H1 (cell line): ENCODE data around the gene TRIM31. TPM values are rescaled to one million over a fixed set of nuclear protein-coding genes. Genes with fewer than 3 reads are reported as not detected.
A peak's percentile ranks its signal among the peaks of the same experiment; 100 is the strongest.

Source experiments
- CTCF ChIA-PET: fragments of 300-600 bp; sonication (Branson Sonifier 250); formaldehyde crosslinking; loops from one replicate; lab custom pipeline; 2021; ENCODE audit not compliant: partially characterized antibody; lab: Charles Lee
- POLR2A ChIA-PET: fragments of 300-600 bp; sonication (Branson Sonifier 250); formaldehyde crosslinking; loops from one replicate; lab custom pipeline; 2021; ENCODE audit warnings: inconsistent platforms; ENCODE audit not compliant: partially characterized antibody; lab: Charles Lee
- DNase-seq, 2 experiments: peaks; one replicate each; pipeline versions ENCODE4 v3.0.0 to v3.0.0-alpha.2; 2010 to 2022; ENCODE audit warnings: low spot score in 2 of 2, low read depth in 1 of 2, mixed read lengths in 1 of 2
- FAIRE-seq: peaks from 2 replicates; lab custom pipeline; 2011; peaks lifted over from hg19 to GRCh38; lab: Jason Lieb, UNC
- H2AFZ ChIP-seq: 2 replicates; pipeline ENCODE4 v1.8.1; 2012; ENCODE audit warnings: low read length, inconsistent platforms
- H2AK5ac ChIP-seq: 2 replicates; pipeline ENCODE4 v1.6.1; 2013; ENCODE audit warnings: low read depth, low read length
- H2BK120ac ChIP-seq: replicated peaks from 2 replicates; pipeline ENCODE3; 2013; ENCODE audit warnings: low read depth, low read length, inconsistent platforms
- H2BK12ac ChIP-seq: 2 replicates; pipeline ENCODE4 v1.6.1; 2013; ENCODE audit warnings: low read depth, low read length
- H2BK15ac ChIP-seq: 2 replicates; pipeline ENCODE4 v1.6.1; 2013; ENCODE audit warnings: low read length
- H2BK20ac ChIP-seq: 2 replicates; pipeline ENCODE4 v1.6.1; 2013; ENCODE audit warnings: low read length
- H2BK5ac ChIP-seq: 2 replicates; pipeline ENCODE4 v1.6.1; 2013; ENCODE audit warnings: low read depth, low read length
- H3K14ac ChIP-seq: 2 replicates; pipeline ENCODE4 v1.6.1; 2013; ENCODE audit warnings: inconsistent platforms; ENCODE audit not compliant: insufficient read length
- H3K18ac ChIP-seq: 2 replicates; pipeline ENCODE4 v1.6.1; 2013; ENCODE audit warnings: low read length; ENCODE audit errors: extremely low read depth
- H3K23ac ChIP-seq: 2 replicates; pipeline ENCODE4 v1.6.1; 2013; ENCODE audit warnings: inconsistent platforms; ENCODE audit not compliant: insufficient read length
- H3K23me2 ChIP-seq: 2 replicates; pipeline ENCODE4 v1.6.1; 2013; ENCODE audit warnings: low read depth, low read length
- H3K27ac ChIP-seq: 2 replicates; pipeline ENCODE4 v1.6.1; 2011; ENCODE audit warnings: low read depth, low read length, inconsistent platforms
- H3K27me3 ChIP-seq, 4 experiments: replicated peaks in 1 of 4; 1 replicate in 1 of 4; 2 replicates in 3 of 4; pipeline versions ENCODE4 v1.6.1 to v1.8.1; 2011 to 2013; ENCODE audit warnings: low read length in 3 of 4, mild to moderate bottlenecking in 3 of 4, inconsistent platforms in 2 of 4, mixed read lengths in 2 of 4, moderate library complexity in 1 of 4; ENCODE audit not compliant: control insufficient read depth in 3 of 4, insufficient read depth in 3 of 4; ENCODE audit errors: extremely low read depth in 1 of 4
- H3K36me3 ChIP-seq, 4 experiments: 2 replicates each; pipeline versions ENCODE4 v1.6.1 to v1.8.1; 2011 to 2013; ENCODE audit warnings: mild to moderate bottlenecking in 4 of 4, low read length in 3 of 4, moderate library complexity in 2 of 4, control low read depth in 1 of 4, inconsistent platforms in 1 of 4; ENCODE audit not compliant: insufficient read depth in 4 of 4, control insufficient read depth in 2 of 4
- H3K4ac ChIP-seq: replicated peaks from 2 replicates; pipeline ENCODE3; 2013; ENCODE audit warnings: low read length, low read depth, mixed read lengths, inconsistent platforms; ENCODE audit not compliant: insufficient read length
- H3K4me1 ChIP-seq, 4 experiments: replicated peaks in 1 of 4; 1 replicate in 1 of 4; 2 replicates in 3 of 4; pipeline versions ENCODE4 v1.6.1 to v1.8.1; 2011 to 2013; ENCODE audit warnings: low read length in 3 of 4, inconsistent platforms in 2 of 4, mixed read lengths in 1 of 4; ENCODE audit not compliant: insufficient read depth in 4 of 4, control insufficient read depth in 3 of 4
- H3K4me2 ChIP-seq, 2 experiments: 2 replicates each; pipeline versions ENCODE4 v1.6.1 to v1.8.1; 2011 to 2013; ENCODE audit warnings: low read depth in 2 of 2, low read length in 2 of 2, control low read depth in 1 of 2, inconsistent platforms in 1 of 2, mild to moderate bottlenecking in 1 of 2; ENCODE audit not compliant: insufficient read depth in 1 of 2
- H3K4me3 ChIP-seq, 4 experiments: fragments of 200-600, 300-600 bp in 1 of 4; sonication (generic), shearing (Covaris generic), sonication (Bioruptor Twin) in 1 of 4; 2 replicates each; pipeline versions ENCODE4 v1.5.1 to v1.8.1; 2011 to 2016; ENCODE audit warnings: low read length in 4 of 4, low read depth in 3 of 4, control low read depth in 2 of 4, inconsistent platforms in 2 of 4, mild to moderate bottlenecking in 2 of 4, mixed read lengths in 1 of 4, moderate library complexity in 1 of 4; ENCODE audit not compliant: insufficient read depth in 2 of 4; ENCODE audit errors: extremely low read depth in 1 of 4
- H3K56ac ChIP-seq: replicated peaks from 2 replicates; pipeline ENCODE3; 2013; ENCODE audit warnings: low read depth, mild to moderate bottlenecking, mixed read lengths, low read length, inconsistent platforms; ENCODE audit not compliant: insufficient read length
- H3K79me1 ChIP-seq: 2 replicates; pipeline ENCODE4 v1.6.1; 2013; ENCODE audit warnings: low read depth, low read length, control low read depth
- H3K79me2 ChIP-seq, 2 experiments: 2 replicates each; pipeline versions ENCODE4 v1.6.1 to v1.8.1; 2012 to 2013; ENCODE audit warnings: low read length in 2 of 2, mild to moderate bottlenecking in 2 of 2, inconsistent platforms in 1 of 2; ENCODE audit not compliant: insufficient read depth in 2 of 2, control insufficient read depth in 1 of 2
- H3K9ac ChIP-seq, 4 experiments: replicated peaks in 1 of 4; 1 replicate in 1 of 4; 2 replicates in 3 of 4; pipeline versions ENCODE4 v1.6.1 to v1.8.1; 2011 to 2013; ENCODE audit warnings: low read depth in 3 of 4, low read length in 3 of 4, control low read depth in 2 of 4, mild to moderate bottlenecking in 2 of 4, moderate library complexity in 2 of 4, inconsistent platforms in 1 of 4; ENCODE audit errors: extremely low read depth in 1 of 4
- H3K9me3 ChIP-seq, 2 experiments: 2 replicates each; pipeline versions ENCODE4 v1.6.1 to v1.8.1; 2012 to 2013; ENCODE audit warnings: mild to moderate bottlenecking in 2 of 2, moderate library complexity in 2 of 2, control low read depth in 1 of 2, inconsistent platforms in 1 of 2, low read depth in 1 of 2, low read length in 1 of 2, mixed read lengths in 1 of 2; ENCODE audit not compliant: insufficient read depth in 2 of 2
- H4K20me1 ChIP-seq, 2 experiments: replicated peaks in 1 of 2; 2 replicates each; pipeline versions ENCODE3 to v1.8.1; 2011 to 2013; ENCODE audit warnings: inconsistent platforms in 2 of 2, low read length in 2 of 2, mild to moderate bottlenecking in 1 of 2; ENCODE audit not compliant: insufficient read depth in 2 of 2, control insufficient read depth in 1 of 2
- H4K5ac ChIP-seq: 2 replicates; pipeline ENCODE4 v1.6.1; 2013; ENCODE audit warnings: low read length, low read depth, mixed read lengths, inconsistent platforms; ENCODE audit not compliant: insufficient read length
- H4K8ac ChIP-seq: 2 replicates; pipeline ENCODE4 v1.8.0; 2013; ENCODE audit warnings: mild to moderate bottlenecking, moderate library complexity, low read length, inconsistent platforms; ENCODE audit not compliant: insufficient read depth; ENCODE audit errors: extremely low read depth
- H4K91ac ChIP-seq: replicated peaks from 2 replicates; pipeline ENCODE3; 2013; ENCODE audit warnings: low read length, mixed read lengths, inconsistent platforms; ENCODE audit not compliant: insufficient read length
- CBX5 ChIP-seq: fragments of 300-800, 300-1000 bp; sonication (generic); IDR thresholded peaks from 2 replicates; pipeline ENCODE4 v1.7.1; 2016; ENCODE audit warnings: antibody characterized with exemption, low read length, low read depth
- EGR1 ChIP-seq: IDR thresholded peaks from 2 replicates; pipeline ENCODE4 v1.6.1; 2011; ENCODE audit warnings: low read depth, low read length, borderline replicate concordance
- JUN ChIP-seq: IDR thresholded peaks from 2 replicates; pipeline ENCODE4 v1.6.1; 2011; ENCODE audit warnings: low read depth, mild to moderate bottlenecking, improper control_type of control experiment, low read length
- RBBP5 ChIP-seq: IDR thresholded peaks from 2 replicates; pipeline ENCODE4 v1.7.1; 2012; ENCODE audit warnings: low read depth, mild to moderate bottlenecking, inconsistent platforms, low read length, moderate library complexity, borderline replicate concordance
- TBP ChIP-seq: IDR thresholded peaks from 2 replicates; pipeline ENCODE4 v1.6.1; 2011; ENCODE audit warnings: low read depth, low read length, improper control_type of control experiment
- TCF12 ChIP-seq: IDR thresholded peaks from 2 replicates; pipeline ENCODE4 v1.6.1; 2011; ENCODE audit warnings: low read depth, mild to moderate bottlenecking, low read length
- WGBS, 2 experiments: shearing (Covaris generic) in 1 of 2; methylation state at CpG; one replicate each; pipeline versions ENCODE4 v1.1.6 to v1.1.7; 2013 to 2015; ENCODE audit warnings: low lambda C conversion rate in 2 of 2, mixed read lengths in 2 of 2, inconsistent platforms in 1 of 2, low coverage in 1 of 2, missing lambda C conversion rate in 1 of 2; ENCODE audit not compliant: insufficient replicate concordance in 2 of 2, insufficient coverage in 1 of 2, insufficient read length in 1 of 2; ENCODE audit errors: extremely low coverage in 1 of 2, missing lambda C conversion rate in 1 of 2; 5-methylcytosine and 5-hydroxymethylcytosine counted together
- polyA plus RNA-seq, 7 experiments: library from polyadenylated mRNA; depleted of rRNA in 3 of 7; stranded (reverse) in 5 of 7; unstranded in 2 of 7; fragments of >200 nt in 5 of 7; fragments of 200-250 nt in 2 of 7; gene quantifications; 1 replicate in 5 of 7; 2 replicates in 1 of 7; 4 replicates in 1 of 7; pipeline versions ENCODE4 v1.2.1 to v1.2.3, GENCODE V29; 2011 to 2013; ENCODE audit warnings: missing spikeins in 2 of 7, mixed read lengths in 2 of 7
- total RNA-seq: library from RNA; stranded (reverse); fragmentation: NEBNext Ultra II Directional; extraction: Animal tissue kit (Norgen Biotek cat#: 25700); gene quantifications from 2 replicates; pipeline ENCODE4 v1.2.1, GENCODE V29; 2021

TRIM31 gene
- total and polyA plus RNA-seq, 2 of the 8 experiments (the other 6 are each of a cell fraction or from before 2014, with no cell fraction given), result not detected

DNA sequence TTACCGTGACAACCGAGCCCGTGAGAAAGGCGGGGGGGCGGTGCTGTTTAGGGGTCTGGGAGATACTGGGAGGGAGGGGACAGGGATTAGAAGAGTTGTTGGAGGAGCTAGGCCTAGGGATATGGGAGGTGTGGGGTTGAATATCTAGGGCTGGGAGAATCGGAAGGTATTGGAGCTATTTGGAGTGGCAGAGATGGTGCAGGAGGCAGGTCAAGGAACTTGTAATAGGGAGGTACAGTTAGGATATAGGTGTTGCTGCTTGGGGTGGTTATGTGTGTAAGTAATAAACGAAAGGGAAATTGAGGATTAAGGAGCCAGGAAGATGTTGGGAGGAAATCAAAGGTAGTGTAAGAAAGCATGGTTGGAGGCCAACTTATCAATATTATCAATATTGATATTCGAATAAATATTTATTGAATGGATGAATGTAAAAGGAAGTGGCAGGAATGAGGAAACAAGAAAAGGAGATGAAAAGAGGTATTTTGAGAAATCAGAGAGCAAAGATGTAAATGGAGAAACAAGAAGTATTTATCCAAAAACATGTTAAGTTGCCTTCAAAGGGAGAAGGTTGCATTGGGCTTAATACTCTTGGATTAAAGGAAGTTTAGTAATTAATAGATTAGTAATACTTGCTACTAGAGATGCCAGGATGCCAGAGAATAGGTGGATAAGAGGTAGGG lies 45.3 kb downstream of the TRIM31 start:
- peak overlapping the region; percentile 73 to 97 (median 83) for H3K4me3 ChIP-seq
- peak overlapping the region; percentile 76 for H2BK5ac ChIP-seq
- H3K27me3 ChIP-seq, result peaks cover 16 to 25% (median 23%) of the 10 kb centered on the region in 4 experiments
- H3K23me2 ChIP-seq, result peaks cover 13% of the 10 kb centered on the region
- no peak overlapping the region for H4K91ac ChIP-seq
- no peaks in the 10 kb centered on the region for H3K79me2 ChIP-seq
- H3K18ac ChIP-seq, result no peak overlapping the region
- H3K4me2 ChIP-seq, result peak overlapping the region; percentile 79
- 44 to 100% methylated on average over 2 to 3 of the region's 8 CpGs for WGBS, 2 experiments
- H3K56ac ChIP-seq, result no peak overlapping the region
- H2BK15ac ChIP-seq, result peak overlapping the region; percentile 40; the same call in 1 of the 2 replicates
- H3K79me1 ChIP-seq, result no peaks in the 10 kb centered on the region
- no peak overlapping the region for H3K23ac ChIP-seq
- no peak overlapping the region for H2BK20ac ChIP-seq
- no peak overlapping the region for H3K14ac ChIP-seq
- no peaks in the 10 kb centered on the region for H3K9me3 ChIP-seq
- H2BK120ac ChIP-seq, result no peak overlapping the region
- DNase-seq, result no peak
- peak; percentile 19 for FAIRE-seq
- peak overlapping the region in 2 of 4 experiments; percentile 46 to 51; a peak in 4 of 7 replicates for H3K9ac ChIP-seq
- no peak overlapping the region for H4K8ac ChIP-seq
- H2AK5ac ChIP-seq, result no peak overlapping the region
- TF ChIP-seq EGR1, result no peak
- no peak for TF ChIP-seq TBP
- no peak for TF ChIP-seq JUN
- TF ChIP-seq RBBP5, result no peak
- TF ChIP-seq CBX5, result no peak
- TF ChIP-seq TCF12, result no peak
- H3K4me1 ChIP-seq, result peaks cover 0 to 12% (median 7%) of the 10 kb centered on the region in 4 experiments; a peak in 5 of 7 replicates
- no peak overlapping the region for H3K4ac ChIP-seq
- H2BK12ac ChIP-seq, result no peak overlapping the region
- ChIA-PET POLR2A (interaction anchor here (1.4 kb wide), 1 partner anchor 19 kb away, joined by 4 read pairs; no protein-coding TSS in a partner anchor), CTCF (no interaction called here)
- H4K5ac ChIP-seq, result peak overlapping the region; percentile 74
- no peaks in the 10 kb centered on the region for H4K20me1 ChIP-seq
- peak overlapping the region; percentile 92 for H2AFZ ChIP-seq
- H3K27ac ChIP-seq, result no peak overlapping the region
- no peaks in the 10 kb centered on the region; a peak in 2 of 8 replicates for H3K36me3 ChIP-seq
